Mesothelial cell of epicardium (in vitro differentiated cells): ENCODE measurements around the gene TMPRSS11D. TPM values are rescaled to one million over a fixed set of nuclear protein-coding genes. Genes with fewer than 3 reads are reported as not detected.

Experiments used
- DNase-seq, 2 experiments: peaks; one replicate each; pipeline ENCODE4 v3.0.0; 2021; ENCODE audit warnings: low spot score in 2 of 2; ENCODE audit not compliant: unreplicated experiment in 2 of 2
- H3K27ac Mint-ChIP-seq: 2 replicates; pipeline ENCODE4 v1.8.0; 2021; ENCODE audit warnings: mixed read lengths
- H3K27me3 Mint-ChIP-seq: 2 replicates; pipeline ENCODE4 v1.8.0; 2021; ENCODE audit warnings: low read depth, mixed read lengths
- H3K36me3 Mint-ChIP-seq: 2 replicates; pipeline ENCODE4 v1.8.0; 2021; ENCODE audit warnings: mixed read lengths
- H3K4me1 Mint-ChIP-seq: 2 replicates; pipeline ENCODE4 v1.8.0; 2021; ENCODE audit warnings: mixed read lengths
- H3K4me3 Mint-ChIP-seq: 2 replicates; pipeline ENCODE4 v1.8.0; 2021; ENCODE audit warnings: mild to moderate bottlenecking, moderate library complexity, mixed read lengths
- H3K9me3 Mint-ChIP-seq: 2 replicates; pipeline ENCODE4 v1.8.0; 2021; ENCODE audit warnings: mixed read lengths
- total RNA-seq: library from RNA; stranded (reverse); gene quantifications from 3 replicates; pipeline ENCODE4 v1.2.1, GENCODE V29; 2021
- TF ChIP-seq, protein P1 (sequence below): fragments of 200-600 bp; sonication (generic); IDR thresholded peaks from one replicate; pipeline ENCODE4 v1.5.0; 2021; ENCODE audit warnings: antibody characterized with exemption; ENCODE audit not compliant: unreplicated experiment

The TMPRSS11D gene
- total RNA-seq, 1 donor from 2014 or later: not detected

DNA sequence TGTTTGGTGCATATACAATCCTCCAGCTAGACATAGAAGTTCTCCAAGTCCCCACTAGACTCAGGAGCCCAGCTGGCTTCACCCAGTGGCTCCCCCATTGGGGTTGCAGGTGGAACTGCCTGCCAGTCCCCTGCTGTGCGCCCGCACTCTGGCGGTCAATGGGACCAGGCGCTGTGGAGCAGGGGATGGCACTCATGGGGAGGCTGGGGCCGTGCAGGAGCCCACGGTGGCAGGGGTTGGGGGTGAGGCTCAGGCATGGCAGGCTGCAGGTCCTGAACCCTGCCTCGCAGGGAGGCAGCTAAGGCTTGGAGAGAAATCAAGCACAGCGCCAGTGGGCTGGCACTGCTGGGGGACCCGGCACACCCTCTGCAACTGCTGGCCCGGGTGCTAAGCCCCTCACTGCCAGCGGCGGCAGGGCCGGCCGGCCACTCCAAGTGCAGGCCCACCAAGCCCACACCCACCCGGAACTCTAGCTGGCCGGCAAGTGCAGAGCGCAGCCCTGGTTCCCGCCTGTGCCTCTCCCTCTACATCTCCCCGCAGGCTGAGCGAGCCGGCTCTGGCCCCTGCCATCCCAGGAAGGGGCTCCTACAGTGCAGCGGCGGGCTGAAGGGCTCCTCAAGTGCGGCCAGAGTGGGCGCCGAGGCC lies 12.7 kb upstream of the TMPRSS11D start:
- Mint-ChIP-seq H3K4me1 (no peaks in the 10 kb centered on the region), H3K9me3 (peaks cover 4% of the 10 kb centered on the region), H3K4me3 (no peak overlapping the region), H3K36me3 (no peaks in the 10 kb centered on the region), H3K27ac (no peak overlapping the region), H3K27me3 (no peaks in the 10 kb centered on the region)
- TF ChIP-seq, protein P1, sequence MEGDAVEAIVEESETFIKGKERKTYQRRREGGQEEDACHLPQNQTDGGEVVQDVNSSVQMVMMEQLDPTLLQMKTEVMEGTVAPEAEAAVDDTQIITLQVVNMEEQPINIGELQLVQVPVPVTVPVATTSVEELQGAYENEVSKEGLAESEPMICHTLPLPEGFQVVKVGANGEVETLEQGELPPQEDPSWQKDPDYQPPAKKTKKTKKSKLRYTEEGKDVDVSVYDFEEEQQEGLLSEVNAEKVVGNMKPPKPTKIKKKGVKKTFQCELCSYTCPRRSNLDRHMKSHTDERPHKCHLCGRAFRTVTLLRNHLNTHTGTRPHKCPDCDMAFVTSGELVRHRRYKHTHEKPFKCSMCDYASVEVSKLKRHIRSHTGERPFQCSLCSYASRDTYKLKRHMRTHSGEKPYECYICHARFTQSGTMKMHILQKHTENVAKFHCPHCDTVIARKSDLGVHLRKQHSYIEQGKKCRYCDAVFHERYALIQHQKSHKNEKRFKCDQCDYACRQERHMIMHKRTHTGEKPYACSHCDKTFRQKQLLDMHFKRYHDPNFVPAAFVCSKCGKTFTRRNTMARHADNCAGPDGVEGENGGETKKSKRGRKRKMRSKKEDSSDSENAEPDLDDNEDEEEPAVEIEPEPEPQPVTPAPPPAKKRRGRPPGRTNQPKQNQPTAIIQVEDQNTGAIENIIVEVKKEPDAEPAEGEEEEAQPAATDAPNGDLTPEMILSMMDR: no peak
- DNase-seq: no peak

DNA sequence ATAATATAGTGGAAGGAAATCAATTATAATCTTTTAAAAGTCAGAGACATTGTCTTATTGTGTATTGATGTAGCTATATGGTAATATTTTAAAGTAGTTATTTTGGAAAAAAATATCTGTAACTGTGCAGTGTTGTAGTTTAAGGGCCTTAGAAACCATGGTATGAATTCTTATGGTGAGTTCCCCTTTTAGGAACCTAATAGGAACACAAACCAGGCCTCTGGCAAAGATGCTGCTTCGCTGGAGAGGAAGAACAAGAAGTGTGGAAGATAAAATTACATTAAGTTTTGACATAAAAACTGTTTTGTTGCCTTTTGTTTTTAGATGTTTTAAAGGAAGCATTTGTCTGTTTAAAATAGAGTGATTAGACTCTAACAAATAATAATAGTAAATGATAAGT lies 10.9 kb upstream of the TMPRSS11D start:
- Mint-ChIP-seq H3K4me1 (no peaks in the 10 kb centered on the region), H3K27me3 (no peaks in the 10 kb centered on the region), H3K9me3 (peaks cover 8% of the 10 kb centered on the region), H3K36me3 (no peaks in the 10 kb centered on the region), H3K27ac (no peak overlapping the region), H3K4me3 (no peak overlapping the region)
- TF ChIP-seq, protein P1: no peak
- DNase-seq: no peak

DNA sequence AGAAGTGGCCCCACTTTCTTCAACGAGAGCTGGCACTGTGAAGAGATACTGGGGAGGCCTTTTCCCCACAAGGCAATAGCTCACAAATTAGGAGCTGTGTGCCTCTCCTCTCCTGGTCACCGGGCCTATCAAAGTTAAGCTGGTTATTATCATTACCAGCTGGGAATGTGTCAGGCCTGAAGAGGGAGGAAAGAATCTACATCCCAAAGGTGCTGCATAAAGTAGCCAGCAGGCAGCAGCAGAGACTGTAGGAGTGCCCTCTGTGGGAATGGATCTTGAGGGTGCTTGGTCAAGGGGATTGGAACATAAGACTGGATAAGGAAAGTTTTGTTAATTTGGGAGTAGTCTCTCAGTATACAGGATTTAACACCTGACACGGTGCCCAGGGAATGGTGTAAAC lies 9.1 kb upstream of the TMPRSS11D start:
- H3K27me3 Mint-ChIP-seq: no peaks in the 10 kb centered on the region
- no peak for DNase-seq
- H3K4me3 Mint-ChIP-seq: no peak overlapping the region
- H3K9me3 Mint-ChIP-seq: peaks cover 9% of the 10 kb centered on the region
- H3K36me3 Mint-ChIP-seq: no peaks in the 10 kb centered on the region
- TF ChIP-seq, protein P1: no peak
- no peaks in the 10 kb centered on the region for H3K4me1 Mint-ChIP-seq
- no peak overlapping the region for H3K27ac Mint-ChIP-seq

DNA sequence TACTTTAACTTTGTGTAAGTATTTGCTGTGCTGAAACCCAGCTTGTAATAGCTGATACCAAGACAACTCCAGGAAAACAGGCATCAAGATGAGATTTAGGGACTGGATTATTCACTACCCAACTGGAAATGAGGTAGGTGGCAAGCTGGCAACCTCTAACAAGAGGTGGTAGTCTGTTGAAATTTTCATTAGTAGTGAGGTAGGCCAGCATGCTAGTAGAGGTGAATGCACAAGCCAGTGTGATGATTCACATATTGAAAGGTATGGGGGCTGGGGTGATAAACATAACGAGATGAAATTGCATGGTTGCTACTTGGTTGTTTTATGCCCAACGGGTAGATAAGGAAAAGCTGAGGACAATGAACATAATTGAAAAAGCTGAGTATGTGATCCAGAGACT lies 8.5 kb upstream of the TMPRSS11D start:
- H3K4me1 Mint-ChIP-seq: no peaks in the 10 kb centered on the region
- TF ChIP-seq, protein P1: no peak
- H3K9me3 Mint-ChIP-seq: peaks cover 9% of the 10 kb centered on the region
- H3K36me3 Mint-ChIP-seq: no peaks in the 10 kb centered on the region
- DNase-seq: no peak
- no peak overlapping the region for H3K27ac Mint-ChIP-seq
- no peak overlapping the region for H3K4me3 Mint-ChIP-seq
- no peaks in the 10 kb centered on the region for H3K27me3 Mint-ChIP-seq

DNA sequence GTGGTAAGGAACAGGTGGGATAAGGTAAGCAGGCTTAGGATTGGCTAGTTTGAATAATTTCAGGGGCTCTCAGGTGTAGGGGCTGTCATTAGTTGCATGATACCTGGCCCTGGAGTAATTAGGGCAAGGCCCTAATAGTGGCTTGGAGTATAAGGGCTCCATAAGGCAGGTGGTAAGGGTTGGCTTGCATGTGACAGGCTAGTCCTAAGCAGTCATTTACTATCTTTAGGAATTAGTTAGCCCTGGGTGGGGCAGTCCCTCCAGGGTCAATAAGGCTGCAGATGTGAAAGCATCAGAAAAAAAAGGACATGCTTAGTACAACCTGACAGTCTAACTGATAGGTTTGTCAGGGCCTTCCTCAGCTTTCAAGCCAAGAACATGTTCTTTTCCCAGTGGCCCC lies 7.8 kb upstream of the TMPRSS11D start:
- TF ChIP-seq, protein P1: no peak
- no peaks in the 10 kb centered on the region for H3K27me3 Mint-ChIP-seq
- H3K4me3 Mint-ChIP-seq: no peak overlapping the region
- no peaks in the 10 kb centered on the region for H3K36me3 Mint-ChIP-seq
- DNase-seq: no peak
- no peak overlapping the region for H3K27ac Mint-ChIP-seq
- peaks cover 9% of the 10 kb centered on the region for H3K9me3 Mint-ChIP-seq
- H3K4me1 Mint-ChIP-seq: no peaks in the 10 kb centered on the region

DNA sequence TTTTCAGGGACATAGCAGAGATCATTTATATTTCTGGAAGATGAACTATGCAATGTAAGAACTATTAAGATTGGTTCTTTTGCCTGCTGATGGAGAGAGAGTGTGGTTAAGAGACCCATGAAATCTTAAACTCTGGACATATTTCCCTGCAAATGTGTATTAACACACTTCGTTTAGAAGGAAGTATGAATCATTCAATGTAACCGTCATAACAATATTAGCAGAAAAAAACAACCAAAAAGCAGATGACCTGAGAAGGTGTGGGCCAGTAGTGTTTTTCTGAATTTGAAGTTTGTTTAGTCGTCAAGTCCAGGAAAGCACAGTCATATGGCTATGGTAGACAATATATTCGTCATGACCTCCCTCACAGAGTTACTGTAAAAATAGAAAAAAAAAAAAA lies 2.5 kb upstream of the TMPRSS11D start:
- no peak for DNase-seq
- TF ChIP-seq, protein P1: no peak
- Mint-ChIP-seq H3K9me3 (peaks cover 5% of the 10 kb centered on the region), H3K36me3 (no peaks in the 10 kb centered on the region), H3K4me3 (no peak overlapping the region), H3K27ac (no peak overlapping the region), H3K27me3 (no peaks in the 10 kb centered on the region), H3K4me1 (no peaks in the 10 kb centered on the region)
